GM23248 (cell line): ENCODE measurements around the gene TLL2. TPM values are rescaled to one million over a fixed set of nuclear protein-coding genes. Genes with fewer than 3 reads are reported as not detected.

Experiments used
- DNase-seq: peaks from one replicate; pipeline ENCODE4 v3.0.0-alpha.2; 2015
- H2AFZ ChIP-seq: fragments of 200-600 bp; sonication (generic); 2 replicates; pipeline ENCODE4 v1.6.1; 2016; ENCODE audit warnings: antibody characterized with exemption
- H3F3A ChIP-seq: fragments of 200-600 bp; sonication (generic); 2 replicates; pipeline ENCODE4 v1.6.1; 2016; ENCODE audit warnings: mild to moderate bottlenecking, antibody characterized with exemption, mixed run types; ENCODE audit not compliant: insufficient read depth
- H3K27ac ChIP-seq: fragments of 200-600 bp; sonication (generic); 2 replicates; pipeline ENCODE4 v1.5.1; 2016; ENCODE audit warnings: mild to moderate bottlenecking
- H3K27me3 ChIP-seq: fragments of 200-600 bp; sonication (generic); replicated peaks from 2 replicates; pipeline ENCODE4 v1.6.1; 2016; ENCODE audit warnings: mild to moderate bottlenecking; ENCODE audit not compliant: insufficient read depth
- H3K36me3 ChIP-seq: fragments of 200-600 bp; sonication (generic); 2 replicates; pipeline ENCODE4 v1.6.1; 2016; ENCODE audit warnings: low read depth, mild to moderate bottlenecking
- H3K4me1 ChIP-seq: fragments of 200-600 bp; sonication (generic); 2 replicates; pipeline ENCODE4 v1.6.1; 2016; ENCODE audit warnings: mild to moderate bottlenecking; ENCODE audit not compliant: insufficient read depth
- H3K4me2 ChIP-seq: fragments of 200-600 bp; sonication (generic); one replicate; pipeline ENCODE4 v1.6.1; 2016; ENCODE audit warnings: mild to moderate bottlenecking; ENCODE audit not compliant: unreplicated experiment
- H3K4me3 ChIP-seq: fragments of 200-600 bp; sonication (generic); 2 replicates; pipeline ENCODE4 v1.5.1; 2016; ENCODE audit warnings: mild to moderate bottlenecking
- H3K79me2 ChIP-seq: fragments of 200-600 bp; sonication (generic); 2 replicates; pipeline ENCODE4 v1.6.1; 2016; ENCODE audit warnings: mild to moderate bottlenecking; ENCODE audit not compliant: insufficient read depth
- H3K9ac ChIP-seq: fragments of 200-600 bp; sonication (generic); 2 replicates; pipeline ENCODE4 v1.6.1; 2016; ENCODE audit warnings: mild to moderate bottlenecking
- H3K9me2 ChIP-seq: fragments of 200-600 bp; sonication (generic); 2 replicates; pipeline ENCODE4 v1.6.1; 2016; ENCODE audit warnings: mixed run types, mild to moderate bottlenecking, moderate library complexity; ENCODE audit not compliant: insufficient read depth
- H3K9me3 ChIP-seq: fragments of 200-600 bp; sonication (generic); one replicate; pipeline ENCODE4 v1.6.1; 2017; ENCODE audit warnings: low read depth
- H4K20me1 ChIP-seq: fragments of 200-600 bp; sonication (generic); 2 replicates; pipeline ENCODE4 v1.6.0; 2016; ENCODE audit not compliant: insufficient read depth
- EZH2 ChIP-seq: fragments of 200-600 bp; sonication (generic); IDR thresholded peaks from 2 replicates; pipeline ENCODE4 v1.6.1; 2018; ENCODE audit warnings: antibody characterized with exemption, mild to moderate bottlenecking; ENCODE audit not compliant: insufficient read depth, poor library complexity, severe bottlenecking
- EZH2phosphoT487 ChIP-seq: fragments of 200-600 bp; sonication (generic); IDR thresholded peaks from 2 replicates; pipeline ENCODE4 v1.6.1; 2018; ENCODE audit warnings: antibody characterized with exemption, moderate library complexity, mild to moderate bottlenecking, low read depth; ENCODE audit not compliant: insufficient read depth
- WGBS, 2 experiments: methylation state at CpG; one replicate each; pipeline ENCODE4 v1.1.6; 2015 to 2017; ENCODE audit warnings: low lambda C conversion rate in 2 of 2, low coverage in 1 of 2; ENCODE audit errors: missing lambda C conversion rate in 2 of 2; 5-methylcytosine and 5-hydroxymethylcytosine counted together
- in situ Hi-C: fragments of 300-500 bp; cut with MboI; formaldehyde crosslinking; loops from 2 replicates; pipeline ENCODE4 v1.15.0; 2020
- polyA plus RNA-seq: library from polyadenylated mRNA; unstranded; fragments of >200 nt; fragmentation: Nextera tagmentation; extraction: Ambion mirVana; gene quantifications from 2 replicates; pipeline ENCODE4 v1.2.1, GENCODE V29; 2016
- total RNA-seq: library from RNA; depleted of rRNA; stranded (reverse); fragments of >200 nt; shearing (Covaris generic); gene quantifications from 2 replicates; pipeline ENCODE4 v1.2.3, GENCODE V29; 2014

Gene TLL2
- total and polyA plus RNA-seq, 2 experiments from 2014 or later: 0.43 to 0.71 TPM

- WGBS, 2 experiments: 7 to 8% methylated on average over 3 of the region's 3 CpGs
- no peaks in the 10 kb centered on the region for H3K4me1 ChIP-seq
- H3K9me2 ChIP-seq: no peaks in the 10 kb centered on the region
- no peak overlapping the region for H3K27ac ChIP-seq
- no peaks in the 10 kb centered on the region for H3K9me3 ChIP-seq
- H4K20me1 ChIP-seq: no peaks in the 10 kb centered on the region
- H3K27me3 ChIP-seq: peaks cover 64% of the 10 kb centered on the region
- DNase-seq: peak; percentile 24
- no peak overlapping the region for H3K4me2 ChIP-seq
- in situ Hi-C loops: no loop called here
- no peak overlapping the region for H3K9ac ChIP-seq
- H3K36me3 ChIP-seq: no peaks in the 10 kb centered on the region
- no peak overlapping the region for H3K4me3 ChIP-seq
- no peak overlapping the region for H2AFZ ChIP-seq
- TF ChIP-seq EZH2: peak; percentile 32
- TF ChIP-seq EZH2phosphoT487: no peak
- no peaks in the 10 kb centered on the region for H3K79me2 ChIP-seq
- no peaks in the 10 kb centered on the region for H3F3A ChIP-seq
These were observed 113.3 kb downstream of the TLL2 start for GRCh38 chr10:96400465-96400864.

GRCh38 chr10:96397902-96398301 is 115.8 kb downstream of the TLL2 start:
- no peaks in the 10 kb centered on the region for H3K79me2 ChIP-seq
- no peak overlapping the region for H2AFZ ChIP-seq
- H3K4me1 ChIP-seq: no peaks in the 10 kb centered on the region
- H3F3A ChIP-seq: no peaks in the 10 kb centered on the region
- no peaks in the 10 kb centered on the region for H4K20me1 ChIP-seq
- no peak overlapping the region for H3K4me3 ChIP-seq
- TF ChIP-seq EZH2 (no peak), EZH2phosphoT487 (no peak)
- H3K9me3 ChIP-seq: no peaks in the 10 kb centered on the region
- no peak overlapping the region for H3K27ac ChIP-seq
- H3K4me2 ChIP-seq: no peak overlapping the region
- H3K9ac ChIP-seq: no peak overlapping the region
- no peaks in the 10 kb centered on the region for H3K9me2 ChIP-seq
- H3K36me3 ChIP-seq: no peaks in the 10 kb centered on the region
- 79% methylated on average over 1 of the region's 1 CpG for WGBS, 2 experiments
- in situ Hi-C loops: loop anchor here (10.0 to 25.0 kb wide), 3 partner anchors 117 to 814 kb away; partner anchors contain the start of gene TLL2
- no peak for DNase-seq
- H3K27me3 ChIP-seq: peaks cover 62% of the 10 kb centered on the region

- Histone ChIP-seq H3F3A (no peaks in the 10 kb centered on the region), H2AFZ (no peak overlapping the region), H4K20me1 (no peaks in the 10 kb centered on the region), H3K79me2 (no peaks in the 10 kb centered on the region), H3K9ac (no peak overlapping the region), H3K36me3 (no peaks in the 10 kb centered on the region), H3K9me3 (no peaks in the 10 kb centered on the region), H3K9me2 (no peaks in the 10 kb centered on the region), H3K4me3 (no peak overlapping the region), H3K27me3 (peaks cover 54% of the 10 kb centered on the region), H3K4me2 (no peak overlapping the region), H3K4me1 (no peaks in the 10 kb centered on the region), H3K27ac (no peak overlapping the region)
- DNase-seq: peak; percentile 85
- TF ChIP-seq EZH2 (no peak), EZH2phosphoT487 (no peak)
- 20% methylated on average over 24 of the region's 24 CpGs for WGBS, 2 experiments
- in situ Hi-C loops: loop anchor here (10.0 to 25.0 kb wide), 3 partner anchors 119 to 816 kb away; partner anchors contain the start of gene TLL2
These were observed 117.5 kb downstream of the TLL2 start for GRCh38 chr10:96395931-96396877.

GRCh38 chr10:96390460-96390864 is 123.3 kb downstream of the TLL2 start:
- Histone ChIP-seq H3K27me3 (peaks cover 15% of the 10 kb centered on the region), H3K4me3 (no peak overlapping the region), H2AFZ (no peak overlapping the region), H3K9ac (no peak overlapping the region), H3K79me2 (no peaks in the 10 kb centered on the region), H3K9me3 (no peaks in the 10 kb centered on the region), H3K4me2 (no peak overlapping the region), H3K4me1 (peaks cover 14% of the 10 kb centered on the region), H4K20me1 (no peaks in the 10 kb centered on the region), H3F3A (0 out of 2 replicates have a peak, but pooled peaks cover 16% of the 10 kb centered on the region), H3K27ac (no peak overlapping the region), H3K36me3 (no peaks in the 10 kb centered on the region), H3K9me2 (no peaks in the 10 kb centered on the region)
- in situ Hi-C loops: loop anchor here (10.0 to 25.0 kb wide), 3 partner anchors 124 to 822 kb away; partner anchors contain the start of gene TLL2
- no peak for DNase-seq
- TF ChIP-seq EZH2phosphoT487 (no peak), EZH2 (no peak)
- whole genome bisulfite sequencing, 2 experiments: 38 to 40% methylated on average over 7 of the region's 7 CpGs
